BJ (cell line): ENCODE data around the gene SPG21. TPM values are rescaled to one million over a fixed set of nuclear protein-coding genes. Genes with fewer than 3 reads are reported as not detected.

Experiments used
- CTCF ChIA-PET: fragments of 350-600 bp; formaldehyde crosslinking; extraction: SDS; loops from one replicate; lab custom pipeline; 2021; ENCODE audit warnings: antibody characterized with exemption, inconsistent platforms; lab: Yijun Ruan, JAX
- POLR2A ChIA-PET: fragments of 300-600 bp; sonication (Branson Sonifier 250); formaldehyde crosslinking; extraction: SDS; loops from one replicate; lab custom pipeline; 2021; ENCODE audit warnings: antibody characterized with exemption; lab: Charles Lee
- DNase-seq: peaks from one replicate; pipeline ENCODE4 v3.0.0-alpha.2; 2011; ENCODE audit warnings: low read depth
- H3K27me3 ChIP-seq: 2 replicates; pipeline ENCODE4 v1.6.0; 2011; ENCODE audit warnings: low read length; ENCODE audit not compliant: control insufficient read depth, insufficient read depth
- H3K36me3 ChIP-seq: 2 replicates; pipeline ENCODE4 v1.5.1; 2011; ENCODE audit warnings: low read length; ENCODE audit not compliant: control insufficient read depth, insufficient read depth
- H3K4me3 ChIP-seq: 2 replicates; pipeline ENCODE4 v1.5.1; 2011; ENCODE audit warnings: low read depth, mild to moderate bottlenecking, control low read depth, low read length
- polyA plus RNA-seq: library from polyadenylated mRNA; depleted of rRNA; stranded (reverse); fragments of >200 nt; gene quantifications from 2 replicates; pipeline ENCODE4 v1.2.3, GENCODE V29; 2011
- TF ChIP-seq, protein P1 (sequence below): IDR thresholded peaks from 2 replicates; pipeline ENCODE4 v1.5.1; 2011; ENCODE audit warnings: low read depth, mild to moderate bottlenecking, control low read depth, inconsistent platforms, low read length, moderate library complexity; ENCODE audit not compliant: insufficient read depth

SPG21 gene
- polyA plus RNA-seq, 1 experiment = 54.7 TPM

DNA sequence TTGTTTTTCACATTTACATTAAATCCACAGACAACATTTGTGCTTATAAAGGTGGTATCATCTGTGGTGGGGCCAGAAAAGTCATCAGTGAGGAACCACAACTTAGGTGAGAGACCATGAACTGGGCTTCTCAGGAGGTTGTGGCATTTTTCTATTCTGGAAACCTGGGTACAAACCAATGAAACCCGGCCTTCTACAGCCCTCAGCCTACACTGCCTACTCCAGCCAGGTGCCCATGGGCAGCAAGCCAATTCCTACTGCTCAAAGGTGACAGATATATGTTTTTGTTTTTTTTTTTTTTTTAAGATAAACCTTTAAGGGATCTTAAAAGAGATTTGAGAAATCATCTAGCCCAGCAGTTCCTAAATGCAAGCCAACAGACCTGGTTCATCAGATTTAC is 20.3 kb downstream of the SPG21 start:
- Histone ChIP-seq H3K27me3 (no peaks in the 10 kb centered on the region), H3K4me3 (no peak overlapping the region), H3K36me3 (peaks cover 15% of the 10 kb centered on the region)
- POLR2A ChIA-PET = interaction anchor here (0.6 kb wide), 1 partner anchor 268 kb away, joined by 3 read pairs; no protein-coding TSS in a partner anchor
- DNase-seq = no peak
- TF ChIP-seq, protein P1, sequence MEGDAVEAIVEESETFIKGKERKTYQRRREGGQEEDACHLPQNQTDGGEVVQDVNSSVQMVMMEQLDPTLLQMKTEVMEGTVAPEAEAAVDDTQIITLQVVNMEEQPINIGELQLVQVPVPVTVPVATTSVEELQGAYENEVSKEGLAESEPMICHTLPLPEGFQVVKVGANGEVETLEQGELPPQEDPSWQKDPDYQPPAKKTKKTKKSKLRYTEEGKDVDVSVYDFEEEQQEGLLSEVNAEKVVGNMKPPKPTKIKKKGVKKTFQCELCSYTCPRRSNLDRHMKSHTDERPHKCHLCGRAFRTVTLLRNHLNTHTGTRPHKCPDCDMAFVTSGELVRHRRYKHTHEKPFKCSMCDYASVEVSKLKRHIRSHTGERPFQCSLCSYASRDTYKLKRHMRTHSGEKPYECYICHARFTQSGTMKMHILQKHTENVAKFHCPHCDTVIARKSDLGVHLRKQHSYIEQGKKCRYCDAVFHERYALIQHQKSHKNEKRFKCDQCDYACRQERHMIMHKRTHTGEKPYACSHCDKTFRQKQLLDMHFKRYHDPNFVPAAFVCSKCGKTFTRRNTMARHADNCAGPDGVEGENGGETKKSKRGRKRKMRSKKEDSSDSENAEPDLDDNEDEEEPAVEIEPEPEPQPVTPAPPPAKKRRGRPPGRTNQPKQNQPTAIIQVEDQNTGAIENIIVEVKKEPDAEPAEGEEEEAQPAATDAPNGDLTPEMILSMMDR = no peak
- CTCF ChIA-PET = interaction anchor here (1.3 to 1.6 kb wide), 2 partner anchors 10 to 160 kb away, joined by 3 to 4 read pairs; no protein-coding TSS in a partner anchor

DNA sequence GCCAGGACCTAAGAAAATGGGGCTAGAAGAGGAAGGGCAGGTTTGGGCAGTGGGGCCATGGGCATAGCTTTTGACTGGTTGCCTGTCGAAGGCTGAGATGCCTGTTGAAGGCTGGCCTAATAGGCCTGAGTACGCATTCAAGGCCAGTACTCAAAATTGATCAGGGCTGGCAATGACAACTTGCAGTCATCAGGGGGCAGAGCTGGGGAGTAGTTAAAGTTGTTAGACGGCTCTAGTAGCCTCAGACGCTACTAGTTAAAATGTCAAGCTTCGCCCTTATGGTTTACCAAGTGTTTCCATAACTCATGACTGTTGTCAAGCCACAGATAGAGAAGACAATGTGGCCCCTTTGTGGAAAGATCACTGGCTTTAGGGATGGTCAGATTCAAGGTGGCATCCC is 28.7 kb downstream of the SPG21 start:
- CTCF ChIA-PET = interaction anchor here (0.9 kb wide), 1 partner anchor 14 kb away, joined by 3 read pairs; no protein-coding TSS in a partner anchor
- no peak for DNase-seq
- H3K27me3 ChIP-seq = no peaks in the 10 kb centered on the region
- peaks cover 22% of the 10 kb centered on the region for H3K36me3 ChIP-seq
- no peak overlapping the region for H3K4me3 ChIP-seq
- POLR2A ChIA-PET = no interaction called here
- TF ChIP-seq, protein P1 = no peak

DNA sequence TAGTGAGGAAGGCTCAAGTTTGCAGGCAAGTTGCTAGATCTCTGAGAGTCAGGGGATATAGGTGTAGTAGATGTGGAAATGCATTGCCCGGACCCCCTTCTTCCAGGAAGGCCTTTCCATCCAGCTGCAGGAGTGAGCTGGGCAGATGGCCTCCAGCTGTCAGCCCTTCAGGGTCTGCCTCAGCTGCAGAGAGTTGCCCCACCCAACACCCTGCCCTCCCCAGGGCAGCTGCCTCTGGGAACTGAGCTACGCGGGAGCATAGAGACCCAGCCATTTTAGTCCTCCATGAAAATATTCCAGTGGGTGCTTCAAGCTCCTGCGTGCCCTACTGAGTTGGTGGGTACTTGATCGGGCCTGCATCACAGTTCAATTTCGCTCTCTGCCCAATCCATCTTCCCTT is 29.6 kb downstream of the SPG21 start:
- no peak overlapping the region for H3K4me3 ChIP-seq
- CTCF ChIA-PET = no interaction called here
- TF ChIP-seq, protein P1 = no peak
- DNase-seq = no peak
- POLR2A ChIA-PET = no interaction called here
- no peaks in the 10 kb centered on the region for H3K27me3 ChIP-seq
- peaks cover 25% of the 10 kb centered on the region for H3K36me3 ChIP-seq

DNA sequence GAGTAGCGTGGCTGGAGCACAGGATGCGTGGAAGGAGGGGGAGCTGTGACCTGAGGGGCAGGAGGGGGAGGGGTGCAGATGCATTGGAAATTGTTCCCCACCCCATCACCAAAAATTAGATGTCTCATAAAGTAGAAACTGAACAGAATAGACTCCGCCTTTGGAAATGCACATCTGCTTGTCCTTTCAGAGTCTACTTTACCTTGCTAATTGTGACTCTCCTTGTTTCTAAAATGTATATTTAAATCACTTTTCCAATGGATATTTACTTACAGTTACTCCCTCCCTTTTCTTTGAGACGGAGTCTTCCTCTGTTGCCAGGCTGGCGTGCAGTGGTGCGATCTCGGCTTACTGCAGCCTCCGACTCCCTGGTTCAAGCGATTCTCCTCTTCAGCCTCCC is 30.6 kb downstream of the SPG21 start:
- ChIA-PET POLR2A (no interaction called here), CTCF (no interaction called here)
- no peak for DNase-seq
- Histone ChIP-seq H3K27me3 (no peaks in the 10 kb centered on the region), H3K36me3 (peaks cover 21% of the 10 kb centered on the region), H3K4me3 (no peak overlapping the region)
- TF ChIP-seq, protein P1 = no peak

DNA sequence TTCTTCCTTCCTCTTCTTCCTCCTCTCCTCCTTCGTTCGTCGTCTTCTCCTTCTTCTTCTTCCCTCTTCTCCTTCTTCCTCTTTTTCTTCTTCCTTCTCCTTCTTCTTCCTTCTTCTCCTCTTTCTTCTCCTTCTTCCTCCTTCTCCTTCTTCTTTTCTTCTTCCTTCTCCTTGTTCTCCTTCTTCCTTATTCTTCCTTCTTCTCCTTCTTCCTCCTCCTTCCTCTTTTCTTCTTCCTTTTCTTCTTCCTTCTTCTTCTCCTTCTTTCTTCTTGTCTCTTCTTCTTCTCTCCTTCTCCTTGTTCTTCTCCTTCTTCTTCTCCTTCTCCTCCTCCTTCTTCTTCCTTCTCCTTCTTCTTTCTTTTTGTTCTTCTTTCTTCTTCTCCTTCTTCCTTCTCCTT is 35.3 kb downstream of the SPG21 start:
- no peaks in the 10 kb centered on the region for H3K27me3 ChIP-seq
- DNase-seq = no peak
- ChIA-PET POLR2A (no interaction called here), CTCF (no interaction called here)
- TF ChIP-seq, protein P1 = no peak
- no peak overlapping the region for H3K4me3 ChIP-seq
- peaks cover 3% of the 10 kb centered on the region; the same call in 1 of the 2 replicates for H3K36me3 ChIP-seq
